HUES48 (cell line): Measurements from ENCODE around the gene FASTKD3.

Source experiments
- H3K27ac ChIP-seq: one replicate; pipeline ENCODE4 v1.7.0; 2013; ENCODE audit warnings: low read depth, low read length, inconsistent platforms
- H3K27me3 ChIP-seq: 2 replicates; pipeline ENCODE4 v1.6.1; 2013; ENCODE audit warnings: mild to moderate bottlenecking, low read length; ENCODE audit not compliant: control insufficient read depth, insufficient read depth
- H3K36me3 ChIP-seq: 2 replicates; pipeline ENCODE4 v1.6.1; 2013; ENCODE audit warnings: low read length; ENCODE audit not compliant: control insufficient read depth, insufficient read depth
- H3K4me1 ChIP-seq: 2 replicates; pipeline ENCODE4 v1.6.1; 2013; ENCODE audit warnings: mild to moderate bottlenecking, low read length; ENCODE audit not compliant: control insufficient read depth, insufficient read depth
- H3K4me3 ChIP-seq: 2 replicates; pipeline ENCODE4 v1.5.1; 2013; ENCODE audit warnings: mild to moderate bottlenecking, low read depth, low read length
- H3K9ac ChIP-seq: 2 replicates; pipeline ENCODE4 v1.6.1; 2013; ENCODE audit warnings: mild to moderate bottlenecking, low read depth, low read length, moderate library complexity
- H3K9me3 ChIP-seq: 2 replicates; pipeline ENCODE4 v1.6.1; 2013; ENCODE audit warnings: low read length; ENCODE audit not compliant: control insufficient read depth, insufficient read depth

Gene FASTKD3

DNA sequence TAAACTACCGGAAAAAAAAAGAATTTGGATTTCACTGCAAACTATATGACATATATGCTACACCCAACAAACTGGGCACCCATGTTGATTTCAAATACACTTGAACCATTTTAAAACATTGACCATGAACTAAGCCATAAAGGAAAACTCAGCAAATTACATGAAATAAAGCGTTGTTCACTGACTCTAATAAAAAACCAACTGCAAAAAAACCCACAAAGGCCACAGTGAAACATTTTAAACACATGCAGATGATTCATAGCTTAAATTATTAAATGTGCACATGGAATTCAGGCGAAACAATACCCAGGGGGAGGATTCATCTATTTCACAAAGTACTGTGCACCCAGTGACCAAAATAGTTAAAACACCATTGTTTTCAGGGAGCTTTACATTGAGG, 33.4 kb upstream of the FASTKD3 start:
- Histone ChIP-seq H3K9me3 (no peaks in the 10 kb centered on the region), H3K9ac (no peak overlapping the region), H3K27me3 (no peaks in the 10 kb centered on the region), H3K27ac (no peak overlapping the region), H3K36me3 (peaks cover 63% of the 10 kb centered on the region), H3K4me1 (no peaks in the 10 kb centered on the region; the same call in 1 of the 2 replicates), H3K4me3 (no peak overlapping the region)

GRCh38 chr5:7897014-7897600, 28.3 kb upstream of the FASTKD3 start:
- H3K9ac ChIP-seq = no peak overlapping the region
- no peaks in the 10 kb centered on the region for H3K4me1 ChIP-seq

GRCh38 chr5:7894860-7895259, 26.0 kb upstream of the FASTKD3 start:
- H3K36me3 ChIP-seq = peaks cover 97% of the 10 kb centered on the region
- no peak overlapping the region for H3K27ac ChIP-seq
- H3K9ac ChIP-seq = no peak overlapping the region
- no peaks in the 10 kb centered on the region for H3K9me3 ChIP-seq
- no peaks in the 10 kb centered on the region for H3K27me3 ChIP-seq
- no peaks in the 10 kb centered on the region for H3K4me1 ChIP-seq
- no peak overlapping the region for H3K4me3 ChIP-seq

More at GRCh38 chr5:7897014-7897600, 28.3 kb upstream of the FASTKD3 start:
- Histone ChIP-seq H3K36me3 (peaks cover 99% of the 10 kb centered on the region), H3K4me3 (no peak overlapping the region), H3K27ac (no peak overlapping the region), H3K9me3 (no peaks in the 10 kb centered on the region), H3K27me3 (no peaks in the 10 kb centered on the region)

DNA sequence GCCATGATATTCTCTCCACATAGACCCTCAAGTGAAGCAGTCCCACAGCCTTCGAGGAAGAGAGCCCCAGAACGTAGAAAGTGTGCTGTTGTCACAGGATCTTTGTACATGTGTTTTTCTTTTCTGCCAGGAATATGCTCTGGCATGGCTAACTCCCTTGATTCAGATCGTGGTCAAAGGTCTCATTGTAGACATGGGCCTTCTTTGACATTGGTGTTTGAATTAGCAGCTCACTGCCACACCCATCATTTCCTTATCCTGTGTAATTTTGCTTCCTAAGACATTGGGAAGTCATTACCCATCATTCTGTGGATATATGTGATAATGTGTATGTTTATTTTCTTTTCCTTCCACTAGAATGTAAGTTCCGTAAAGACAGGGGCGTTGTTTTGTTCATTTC, 25.6 kb upstream of the FASTKD3 start:
- Histone ChIP-seq H3K27ac (no peak overlapping the region), H3K4me1 (no peaks in the 10 kb centered on the region), H3K9me3 (no peaks in the 10 kb centered on the region), H3K36me3 (peaks cover 97% of the 10 kb centered on the region), H3K27me3 (no peaks in the 10 kb centered on the region), H3K9ac (no peak overlapping the region), H3K4me3 (no peak overlapping the region)

DNA sequence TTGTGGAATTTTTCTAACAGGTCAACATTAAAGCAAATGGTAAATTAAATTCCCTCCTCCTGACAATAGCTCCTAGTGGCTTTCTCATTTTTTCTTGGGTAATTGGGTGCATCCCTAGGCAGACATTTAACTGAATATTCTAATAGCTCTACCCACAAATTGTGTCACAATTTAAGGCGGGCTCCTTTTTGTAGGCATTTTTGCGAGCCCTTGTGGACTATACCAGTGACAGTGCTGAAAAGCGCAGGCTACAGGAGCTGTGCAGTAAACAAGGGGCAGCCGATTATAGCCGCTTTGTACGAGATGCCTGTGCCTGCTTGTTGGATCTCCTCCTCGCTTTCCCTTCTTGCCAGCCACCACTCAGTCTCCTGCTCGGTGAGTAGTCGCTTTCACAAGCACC, 20.1 kb upstream of the FASTKD3 start:
- H3K4me1 ChIP-seq = no peaks in the 10 kb centered on the region
- no peak overlapping the region for H3K4me3 ChIP-seq
- H3K27me3 ChIP-seq = no peaks in the 10 kb centered on the region
- H3K9me3 ChIP-seq = no peaks in the 10 kb centered on the region
- no peak overlapping the region for H3K27ac ChIP-seq
- peaks cover 94% of the 10 kb centered on the region for H3K36me3 ChIP-seq
- H3K9ac ChIP-seq = no peak overlapping the region

DNA sequence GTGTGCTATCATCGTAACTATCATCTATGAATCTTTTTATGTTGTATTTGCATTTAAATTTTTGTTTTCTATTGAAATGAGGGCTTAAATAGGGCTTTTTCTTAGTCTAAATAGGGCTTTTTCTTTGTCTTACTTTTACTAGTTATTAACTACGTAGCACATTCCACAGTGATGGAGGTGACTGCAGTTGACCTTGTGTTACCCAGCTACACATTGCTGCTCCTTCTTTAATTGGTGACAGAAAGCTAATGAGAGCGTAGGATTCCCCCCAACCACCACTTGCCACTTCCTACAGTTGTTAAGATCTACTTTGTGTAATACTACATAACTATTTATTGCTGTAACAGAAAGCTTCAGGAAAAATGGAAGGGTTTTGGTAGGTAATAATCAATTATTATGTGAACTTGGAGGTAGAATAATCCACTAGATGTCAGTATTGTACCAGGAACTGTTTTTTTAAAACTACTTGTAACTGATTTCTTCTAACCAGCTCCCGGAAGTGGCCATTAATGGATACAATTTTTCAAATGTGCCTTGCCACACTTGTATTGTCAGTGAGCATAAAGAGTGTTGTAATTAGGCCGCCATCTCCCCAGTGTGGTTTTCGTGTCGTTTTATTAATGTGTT, 18.1 kb upstream of the FASTKD3 start:
- no peak overlapping the region for H3K27ac ChIP-seq
- no peak overlapping the region for H3K9ac ChIP-seq
- H3K4me3 ChIP-seq = no peak overlapping the region
- no peaks in the 10 kb centered on the region for H3K9me3 ChIP-seq
- H3K36me3 ChIP-seq = peaks cover 94% of the 10 kb centered on the region
- no peaks in the 10 kb centered on the region for H3K4me1 ChIP-seq
- no peaks in the 10 kb centered on the region for H3K27me3 ChIP-seq

GRCh38 chr5:7884491-7885267, 15.8 kb upstream of the FASTKD3 start:
- Histone ChIP-seq H3K27ac (no peak overlapping the region), H3K4me3 (no peak overlapping the region), H3K4me1 (no peaks in the 10 kb centered on the region), H3K27me3 (no peaks in the 10 kb centered on the region), H3K36me3 (peaks cover 96% of the 10 kb centered on the region), H3K9ac (no peak overlapping the region), H3K9me3 (no peaks in the 10 kb centered on the region)

DNA sequence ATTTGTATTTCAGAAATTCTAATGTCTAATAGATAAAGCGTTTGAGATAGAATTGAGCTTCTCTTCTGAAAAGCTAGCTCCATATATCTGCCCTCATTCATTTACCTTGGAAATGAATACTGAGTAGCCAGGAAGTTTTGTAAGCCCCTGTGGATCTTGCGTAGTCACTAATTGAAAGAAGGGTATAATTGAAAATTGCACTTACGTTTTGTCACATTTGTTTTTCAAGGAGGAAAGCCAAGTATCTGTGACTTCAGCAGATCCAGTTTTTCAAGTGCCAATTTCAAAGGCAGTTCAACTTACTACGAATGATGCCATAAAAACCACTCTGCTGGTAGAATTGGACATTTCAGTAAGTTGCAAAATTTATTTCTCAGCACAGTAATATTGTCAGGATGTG, 14.1 kb upstream of the FASTKD3 start:
- no peak overlapping the region for H3K9ac ChIP-seq
- peaks cover 91% of the 10 kb centered on the region for H3K36me3 ChIP-seq
- no peaks in the 10 kb centered on the region for H3K27me3 ChIP-seq
- no peak overlapping the region for H3K4me3 ChIP-seq
- no peaks in the 10 kb centered on the region for H3K4me1 ChIP-seq
- no peaks in the 10 kb centered on the region for H3K9me3 ChIP-seq
- no peak overlapping the region for H3K27ac ChIP-seq

DNA sequence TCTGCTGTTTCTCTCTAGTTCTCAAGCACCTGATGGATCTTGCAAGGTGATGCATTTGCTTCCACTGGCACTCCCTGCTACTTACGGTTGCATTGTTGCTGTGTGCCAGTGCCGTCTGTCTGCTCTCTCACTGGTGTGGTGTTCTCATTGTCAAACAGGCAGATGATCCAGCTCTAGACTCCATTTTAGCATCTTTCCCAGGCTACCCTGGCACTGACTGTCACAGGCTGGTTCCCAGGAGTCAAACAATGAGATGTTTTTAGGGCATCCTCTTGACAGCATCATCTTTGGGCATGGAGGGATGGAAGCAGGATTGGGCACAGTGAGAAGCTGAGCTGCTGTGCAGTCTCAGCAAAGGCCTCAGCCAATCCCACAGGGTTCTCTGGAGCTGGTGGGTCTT, 13.0 kb upstream of the FASTKD3 start:
- Histone ChIP-seq H3K4me1 (no peaks in the 10 kb centered on the region), H3K4me3 (no peak overlapping the region), H3K27me3 (no peaks in the 10 kb centered on the region), H3K9me3 (no peaks in the 10 kb centered on the region), H3K27ac (no peak overlapping the region), H3K9ac (no peak overlapping the region), H3K36me3 (peaks cover 95% of the 10 kb centered on the region)

DNA sequence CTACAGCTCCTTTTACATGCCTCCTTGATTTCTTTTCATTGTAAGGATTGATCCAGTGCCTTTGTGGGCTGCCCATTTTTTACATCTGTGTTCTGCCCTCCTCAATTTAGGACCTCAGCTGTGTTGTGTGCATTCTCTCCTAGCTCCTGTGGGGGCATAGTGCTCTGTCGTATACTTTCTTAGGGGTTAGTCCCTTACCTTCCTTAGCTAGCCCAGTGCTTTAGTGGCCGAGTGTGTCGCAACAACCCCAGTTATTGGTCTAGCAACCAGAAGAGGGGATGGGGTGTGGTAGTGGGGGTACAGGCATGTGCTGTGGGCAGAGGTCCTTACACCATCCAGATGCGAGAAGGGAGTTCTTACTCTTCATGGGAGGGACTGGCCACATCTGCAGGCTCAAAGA, 12.3 kb upstream of the FASTKD3 start:
- H3K27ac ChIP-seq = no peak overlapping the region
- no peaks in the 10 kb centered on the region for H3K9me3 ChIP-seq
- H3K36me3 ChIP-seq = peaks cover 95% of the 10 kb centered on the region
- no peaks in the 10 kb centered on the region for H3K27me3 ChIP-seq
- H3K4me1 ChIP-seq = no peaks in the 10 kb centered on the region
- no peak overlapping the region for H3K9ac ChIP-seq
- H3K4me3 ChIP-seq = no peak overlapping the region

DNA sequence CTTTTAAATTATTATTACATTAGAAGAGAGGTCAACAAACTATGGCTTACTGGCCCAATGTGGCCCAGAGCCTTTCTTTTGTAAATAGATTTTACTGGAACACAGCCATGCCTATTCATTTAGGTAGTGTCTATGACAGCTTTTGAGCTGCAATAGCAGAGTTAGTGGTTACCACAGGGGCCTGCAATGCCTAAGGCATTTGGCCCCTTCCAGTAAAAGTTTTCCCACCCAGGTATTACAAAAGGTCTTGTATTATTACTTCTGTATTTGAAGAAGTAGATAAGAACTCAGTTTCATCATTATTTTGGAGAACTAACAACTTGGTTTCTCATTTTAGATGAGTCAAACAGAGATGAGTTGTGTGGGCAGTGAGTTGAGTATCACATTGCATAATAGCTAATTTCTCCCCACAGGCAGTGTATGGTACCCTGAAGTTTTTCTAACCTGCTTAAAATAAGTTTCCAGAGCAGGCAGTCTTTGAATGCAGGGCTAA, 9.6 kb upstream of the FASTKD3 start:
- Histone ChIP-seq H3K36me3 (peaks cover 94% of the 10 kb centered on the region), H3K4me1 (no peaks in the 10 kb centered on the region), H3K9me3 (no peaks in the 10 kb centered on the region), H3K27ac (no peak overlapping the region), H3K4me3 (no peak overlapping the region), H3K9ac (no peak overlapping the region), H3K27me3 (no peaks in the 10 kb centered on the region)
